DND-41 (cell line): Measurements from ENCODE around the gene NPHP4.

Source experiments
- CTCF ChIP-seq: IDR thresholded peaks from 2 replicates; pipeline ENCODE4 v1.5.1; 2012; ENCODE audit warnings: borderline replicate concordance, low read length, moderate library complexity, mild to moderate bottlenecking; ENCODE audit not compliant: poor library complexity, severe bottlenecking; ENCODE audit errors: extremely low read depth
- EZH2 ChIP-seq: IDR thresholded peaks from 3 replicates; pipeline ENCODE4 v1.6.1; 2012; ENCODE audit warnings: borderline replicate concordance, low read depth, mild to moderate bottlenecking, moderate library complexity, low read length, inconsistent platforms; ENCODE audit not compliant: severe bottlenecking

DNA sequence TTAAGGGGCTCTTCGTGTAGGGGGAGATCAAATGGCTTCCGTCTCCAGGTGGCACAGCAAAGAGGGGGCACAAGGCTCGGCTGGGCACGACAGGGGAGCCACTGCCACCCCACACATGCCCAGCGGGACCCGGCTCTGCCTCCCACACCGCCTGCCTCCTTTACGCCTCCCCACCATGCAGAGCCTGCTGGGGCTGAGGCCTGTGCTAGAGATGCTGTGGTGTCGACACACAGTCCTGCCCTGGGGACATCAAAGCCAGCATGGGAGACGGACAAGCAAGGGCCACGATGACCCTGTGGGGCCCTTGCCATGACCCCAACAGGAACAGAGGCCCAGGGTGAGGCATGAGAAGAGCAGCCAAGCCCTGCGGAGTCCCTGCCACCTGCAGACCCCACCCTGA, 102.8 kb downstream of the NPHP4 start:
- TF ChIP-seq CTCF (no peak), EZH2 (no peak)
